Breast epithelium (tissue), 3 donors: ENCODE measurements around the gene TMEM161A.
A peak's percentile ranks its signal among the peaks of the same experiment; 100 is the strongest.

Source experiments
- CTCF ChIP-seq, 3 donors: fragments of 450-650 bp; IDR thresholded peaks; one replicate each; pipeline ENCODE4 v1.5.1; 2016 to 2017; ENCODE audit warnings: antibody characterized with exemption in 3 of 3, mild to moderate bottlenecking in 3 of 3, moderate library complexity in 3 of 3
- POLR2A ChIP-seq: fragments of 450-650 bp; IDR thresholded peaks from one replicate; pipeline ENCODE4 v1.6.1; 2016; ENCODE audit warnings: antibody characterized with exemption, mild to moderate bottlenecking, moderate library complexity
- POLR2AphosphoS5 ChIP-seq, 3 donors: sonication (generic); formaldehyde crosslinking; IDR thresholded peaks; one replicate each; pipeline ENCODE4 v1.6.1; 2017; ENCODE audit warnings: antibody characterized with exemption in 3 of 3

DNA sequence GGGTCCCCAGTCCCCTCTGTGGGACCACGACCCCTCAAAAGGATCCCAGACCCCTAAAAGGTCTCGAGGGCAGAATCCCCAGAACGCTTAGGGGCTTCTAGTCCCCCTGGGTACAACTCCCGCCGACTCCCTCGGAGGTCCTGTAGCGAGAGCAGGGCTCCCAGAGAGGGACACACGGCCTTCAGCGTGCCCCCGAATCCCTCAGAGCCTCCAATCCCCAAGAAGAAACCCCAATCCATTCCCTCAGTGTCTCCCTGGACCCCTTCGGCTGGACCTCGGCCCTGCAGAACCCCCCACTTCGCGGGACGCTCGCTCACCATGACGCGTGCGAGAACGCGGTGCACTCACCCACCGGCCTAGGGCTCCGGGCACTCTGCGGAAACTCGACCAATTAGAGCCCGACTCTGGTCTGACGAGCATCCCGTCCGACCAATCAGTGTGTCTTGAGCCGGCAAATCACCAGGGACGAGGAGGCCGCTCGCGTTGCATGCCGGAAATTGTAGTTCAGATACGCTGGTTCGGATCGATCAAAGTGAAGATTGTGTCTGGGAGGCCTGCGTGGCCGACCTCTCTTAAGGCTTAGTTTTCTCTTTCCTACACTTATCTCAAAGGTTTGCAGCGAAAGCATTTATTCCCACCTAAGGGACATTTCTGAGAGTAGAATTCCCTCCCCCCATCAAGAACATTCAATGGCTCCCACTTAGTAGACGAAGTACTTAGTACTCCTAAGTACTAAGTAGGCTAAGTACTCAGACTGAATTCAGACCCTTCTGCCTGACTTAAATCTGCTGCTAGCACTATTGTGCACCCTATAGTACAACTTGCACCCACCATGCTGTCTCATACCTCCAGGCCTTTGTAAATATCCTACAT lies at the start of gene TMEM161A:
- TF ChIP-seq CTCF (IDR thresholded peaks at IDR 0.05) (no peak), POLR2AphosphoS5 (IDR thresholded peaks at IDR 0.05) (peak in 2 of 3 donors; percentile 58 to 72), POLR2A (no peak)
